Mucosa of descending colon (tissue), 3 donors: Measurements from ENCODE around the gene IQCK. TPM values are rescaled to one million over a fixed set of nuclear protein-coding genes. Genes with fewer than 3 reads are reported as not detected.

ENCODE experiments used
- ATAC-seq: fragments of 200-7000 bp; cut with Tn5 transposase; one replicate; pipeline ENCODE4 v1.9.1; 2020; ENCODE audit warnings: mild to moderate bottlenecking, moderate library complexity
- DNase-seq, 3 donors: peaks; one replicate each; pipeline ENCODE4 v3.0.0-alpha.2; 2020
- H3K36me3 ChIP-seq: fragments of 200-600 bp; one replicate; pipeline ENCODE4 v1.8.0; 2021; ENCODE audit warnings: low read depth, mild to moderate bottlenecking
- H3K4me1 ChIP-seq: fragments of 200-600 bp; one replicate; pipeline ENCODE4 v1.8.0; 2021; ENCODE audit warnings: low read depth, mild to moderate bottlenecking
- H3K4me3 ChIP-seq: fragments of 200-600 bp; one replicate; pipeline ENCODE4 v1.8.0; 2021; ENCODE audit warnings: mild to moderate bottlenecking
- H3K9me3 ChIP-seq: fragments of 200-600 bp; one replicate; pipeline ENCODE4 v1.8.0; 2021; ENCODE audit warnings: mild to moderate bottlenecking
- intact Hi-C, 2 donors: fragments of 100-400 bp; cut with DNase I in 1 of 2; cut with micrococcal nuclease in 1 of 2; formaldehyde crosslinking; loops; one replicate each; pipeline versions ENCODE4 v1.11.0 to v1.11.1; 2022; cut with DNase I, micrococcal nuclease
- total RNA-seq, 3 donors: library from RNA; stranded (reverse); fragmentation: NEBNext Ultra II Directional in 2 of 3; extraction: Animal tissue kit (Norgen Biotek cat#: 25700) in 2 of 3; gene quantifications; one replicate each; pipeline versions ENCODE4 v1.2.1 to v1.2.4, GENCODE V29; 2021 to 2023
- TF ChIP-seq, protein P1 (sequence below): fragments of 200-600 bp; IDR thresholded peaks from one replicate; pipeline ENCODE4 v1.8.0; 2022; ENCODE audit warnings: antibody characterized with exemption, mild to moderate bottlenecking
- donor health status: DM: no; HTN: no; CAD: no; lungs with moderate emphysema.
- donor health status: DM: no; HTN: no; CAD: no.
- donor health status: DM: no; HTN: yes; CAD: no.

The IQCK gene
- total RNA-seq, 3 donors from 2014 or later, result 9.1 to 14.0 (median 12.0) TPM

- TF ChIP-seq, protein P1, sequence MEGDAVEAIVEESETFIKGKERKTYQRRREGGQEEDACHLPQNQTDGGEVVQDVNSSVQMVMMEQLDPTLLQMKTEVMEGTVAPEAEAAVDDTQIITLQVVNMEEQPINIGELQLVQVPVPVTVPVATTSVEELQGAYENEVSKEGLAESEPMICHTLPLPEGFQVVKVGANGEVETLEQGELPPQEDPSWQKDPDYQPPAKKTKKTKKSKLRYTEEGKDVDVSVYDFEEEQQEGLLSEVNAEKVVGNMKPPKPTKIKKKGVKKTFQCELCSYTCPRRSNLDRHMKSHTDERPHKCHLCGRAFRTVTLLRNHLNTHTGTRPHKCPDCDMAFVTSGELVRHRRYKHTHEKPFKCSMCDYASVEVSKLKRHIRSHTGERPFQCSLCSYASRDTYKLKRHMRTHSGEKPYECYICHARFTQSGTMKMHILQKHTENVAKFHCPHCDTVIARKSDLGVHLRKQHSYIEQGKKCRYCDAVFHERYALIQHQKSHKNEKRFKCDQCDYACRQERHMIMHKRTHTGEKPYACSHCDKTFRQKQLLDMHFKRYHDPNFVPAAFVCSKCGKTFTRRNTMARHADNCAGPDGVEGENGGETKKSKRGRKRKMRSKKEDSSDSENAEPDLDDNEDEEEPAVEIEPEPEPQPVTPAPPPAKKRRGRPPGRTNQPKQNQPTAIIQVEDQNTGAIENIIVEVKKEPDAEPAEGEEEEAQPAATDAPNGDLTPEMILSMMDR, result no peak
- Histone ChIP-seq H3K9me3 (no peaks in the 10 kb centered on the region), H3K36me3 (no peaks in the 10 kb centered on the region), H3K4me3 (no peak overlapping the region), H3K4me1 (no peaks in the 10 kb centered on the region)
- DNase-seq (no peak), ATAC-seq (no peak)
- intact Hi-C loops, result no loop called here
Measured at GRCh38 chr16:19850131-19850817, 132.2 kb downstream of the IQCK start.

- TF ChIP-seq, protein P1, result no peak
- H3K4me1 ChIP-seq, result no peaks in the 10 kb centered on the region
- intact Hi-C loops, result no loop called here
- DNase-seq, result no peak
- H3K4me3 ChIP-seq, result no peak overlapping the region
- H3K9me3 ChIP-seq, result no peaks in the 10 kb centered on the region
- H3K36me3 ChIP-seq, result no peaks in the 10 kb centered on the region
- no peak for ATAC-seq
Measured at GRCh38 chr16:19851476-19851875, 133.4 kb downstream of the IQCK start.

DNA sequence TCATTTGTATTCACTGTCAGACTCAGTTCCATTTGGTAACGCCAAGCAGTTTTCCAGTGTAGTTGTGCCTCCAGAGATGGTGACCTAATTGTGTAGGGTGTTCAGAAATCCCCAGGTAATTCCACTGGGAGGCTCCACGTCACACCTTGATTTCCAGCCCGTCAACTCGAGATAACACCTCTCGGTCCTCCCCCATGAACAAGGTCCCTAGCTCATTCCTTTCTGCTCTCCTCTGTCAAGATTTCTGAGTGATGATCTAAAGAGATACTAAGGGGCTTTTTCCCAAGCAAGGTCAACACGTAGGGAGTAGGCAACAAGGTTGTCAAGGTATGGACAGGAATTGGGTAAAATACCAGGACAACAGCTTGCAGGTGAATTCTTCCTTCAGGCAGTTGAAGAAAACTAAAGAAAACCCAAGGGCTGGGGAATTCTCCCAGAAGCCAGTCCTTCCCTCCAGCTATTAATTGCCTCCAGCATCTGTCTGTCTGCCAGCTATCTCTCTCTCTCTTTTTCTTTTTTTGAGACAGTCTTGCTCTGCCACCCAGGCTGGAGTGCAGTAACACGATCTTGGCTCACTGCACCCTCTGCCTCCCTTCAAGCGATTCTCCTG lies 135.2 kb downstream of the IQCK start:
- Histone ChIP-seq H3K4me3 (no peak overlapping the region), H3K4me1 (no peaks in the 10 kb centered on the region), H3K9me3 (no peaks in the 10 kb centered on the region), H3K36me3 (no peaks in the 10 kb centered on the region)
- no peak for ATAC-seq
- TF ChIP-seq, protein P1, result no peak
- intact Hi-C loops, result no loop called here
- DNase-seq, result no peak

GRCh38 chr16:19853742-19854542 lies 135.9 kb downstream of the IQCK start:
- Histone ChIP-seq H3K4me1 (no peaks in the 10 kb centered on the region), H3K9me3 (no peaks in the 10 kb centered on the region), H3K36me3 (no peaks in the 10 kb centered on the region), H3K4me3 (no peak overlapping the region)
- intact Hi-C loops, result no loop called here
- ATAC-seq (no peak), DNase-seq (no peak)
- TF ChIP-seq, protein P1, result no peak

- Histone ChIP-seq H3K9me3 (no peaks in the 10 kb centered on the region), H3K4me1 (no peaks in the 10 kb centered on the region), H3K36me3 (no peaks in the 10 kb centered on the region), H3K4me3 (no peak overlapping the region)
- ATAC-seq, result no peak
- no peak for DNase-seq
- intact Hi-C loops, result no loop called here
- TF ChIP-seq, protein P1, result no peak
Measured at GRCh38 chr16:19854543-19854876, 136.4 kb downstream of the IQCK start.
